ENCODE measurements around the gene TCF7L2.

TCF7L2 gene

DNA sequence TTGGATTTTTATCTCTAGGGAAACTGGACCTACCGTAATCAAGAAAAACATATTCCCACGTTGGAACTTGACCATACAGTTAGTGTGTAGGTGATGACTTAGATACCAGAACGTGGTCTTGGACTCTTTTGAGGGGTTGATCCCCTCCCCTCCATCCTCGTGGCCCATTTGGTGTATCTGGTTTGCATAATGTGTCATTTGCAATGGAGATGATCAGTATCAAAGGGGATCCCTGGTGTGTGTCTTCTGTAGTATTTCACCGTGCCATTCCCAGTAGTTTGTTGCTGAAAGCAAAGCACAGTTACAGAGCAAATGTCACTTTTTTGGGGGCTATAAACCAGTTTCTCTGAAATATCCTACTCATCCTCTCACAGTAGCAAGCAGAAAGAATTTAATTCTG is 217.7 kb downstream of the TCF7L2 start:
- no peak for ATAC-seq

GRCh38 chr10:113168584-113168983 is 218.5 kb downstream of the TCF7L2 start:
- ATAC-seq = no peak
- TF ChIP-seq, protein P1, sequence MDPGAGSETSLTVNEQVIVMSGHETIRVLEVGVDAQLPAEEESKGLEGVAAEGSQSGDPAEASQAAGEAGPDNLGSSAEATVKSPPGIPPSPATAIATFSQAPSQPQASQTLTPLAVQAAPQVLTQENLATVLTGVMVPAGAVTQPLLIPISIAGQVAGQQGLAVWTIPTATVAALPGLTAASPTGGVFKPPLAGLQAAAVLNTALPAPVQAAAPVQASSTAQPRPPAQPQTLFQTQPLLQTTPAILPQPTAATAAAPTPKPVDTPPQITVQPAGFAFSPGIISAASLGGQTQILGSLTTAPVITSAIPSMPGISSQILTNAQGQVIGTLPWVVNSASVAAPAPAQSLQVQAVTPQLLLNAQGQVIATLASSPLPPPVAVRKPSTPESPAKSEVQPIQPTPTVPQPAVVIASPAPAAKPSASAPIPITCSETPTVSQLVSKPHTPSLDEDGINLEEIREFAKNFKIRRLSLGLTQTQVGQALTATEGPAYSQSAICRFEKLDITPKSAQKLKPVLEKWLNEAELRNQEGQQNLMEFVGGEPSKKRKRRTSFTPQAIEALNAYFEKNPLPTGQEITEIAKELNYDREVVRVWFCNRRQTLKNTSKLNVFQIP (CRISPR knock-in tag; IDR thresholded peaks at IDR 0.05; ENCODE audit: borderline replicate concordance, low read depth) = no peak
- TF ChIP-seq RARB (CRISPR knock-in tag; IDR thresholded peaks at IDR 0.05) (no peak), ZFP30 (CRISPR knock-in tag; IDR thresholded peaks at IDR 0.05) (no peak), ARNTL (CRISPR knock-in tag; IDR thresholded peaks at IDR 0.05; ENCODE audit: borderline replicate concordance, low read depth) (no peak), ZNF8 (CRISPR knock-in tag; IDR thresholded peaks at IDR 0.05) (no peak), TSHZ2 (CRISPR knock-in tag; IDR thresholded peaks at IDR 0.05) (no peak)

More for the DNA sequence above, 217.7 kb downstream of the TCF7L2 start:
- peak; percentile 44; the same call in 1 of the 2 replicates for TF ChIP-seq ZNF70 (CRISPR knock-in tag; IDR thresholded peaks at IDR 0.05)
- no peak for TF ChIP-seq SNAI2 (CRISPR knock-in tag; IDR thresholded peaks at IDR 0.05)
- TF ChIP-seq RARB (CRISPR knock-in tag; IDR thresholded peaks at IDR 0.05) = no peak
- TF ChIP-seq, protein P2, sequence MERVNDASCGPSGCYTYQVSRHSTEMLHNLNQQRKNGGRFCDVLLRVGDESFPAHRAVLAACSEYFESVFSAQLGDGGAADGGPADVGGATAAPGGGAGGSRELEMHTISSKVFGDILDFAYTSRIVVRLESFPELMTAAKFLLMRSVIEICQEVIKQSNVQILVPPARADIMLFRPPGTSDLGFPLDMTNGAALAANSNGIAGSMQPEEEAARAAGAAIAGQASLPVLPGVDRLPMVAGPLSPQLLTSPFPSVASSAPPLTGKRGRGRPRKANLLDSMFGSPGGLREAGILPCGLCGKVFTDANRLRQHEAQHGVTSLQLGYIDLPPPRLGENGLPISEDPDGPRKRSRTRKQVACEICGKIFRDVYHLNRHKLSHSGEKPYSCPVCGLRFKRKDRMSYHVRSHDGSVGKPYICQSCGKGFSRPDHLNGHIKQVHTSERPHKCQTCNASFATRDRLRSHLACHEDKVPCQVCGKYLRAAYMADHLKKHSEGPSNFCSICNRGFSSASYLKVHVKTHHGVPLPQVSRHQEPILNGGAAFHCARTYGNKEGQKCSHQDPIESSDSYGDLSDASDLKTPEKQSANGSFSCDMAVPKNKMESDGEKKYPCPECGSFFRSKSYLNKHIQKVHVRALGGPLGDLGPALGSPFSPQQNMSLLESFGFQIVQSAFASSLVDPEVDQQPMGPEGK (CRISPR knock-in tag; IDR thresholded peaks at IDR 0.05; ENCODE audit: borderline replicate concordance) = no peak
- TF ChIP-seq TCF4 (CRISPR knock-in tag; IDR thresholded peaks at IDR 0.05; ENCODE audit: borderline replicate concordance) = peak; percentile 28; the same call in 1 of the 2 replicates
- no peak for TF ChIP-seq BACH2 (CRISPR knock-in tag; IDR thresholded peaks at IDR 0.05; ENCODE audit: borderline replicate concordance)
- TF ChIP-seq, protein P1 (CRISPR knock-in tag; IDR thresholded peaks at IDR 0.05; ENCODE audit: borderline replicate concordance, low read depth) = no peak
- no peak for TF ChIP-seq ARNTL (CRISPR knock-in tag; IDR thresholded peaks at IDR 0.05; ENCODE audit: borderline replicate concordance, low read depth)

- no peak for ATAC-seq
- no peak for TF ChIP-seq BACH2 (CRISPR knock-in tag; IDR thresholded peaks at IDR 0.05; ENCODE audit: borderline replicate concordance)
- TF ChIP-seq, protein P2 (CRISPR knock-in tag; IDR thresholded peaks at IDR 0.05; ENCODE audit: borderline replicate concordance) = no peak
- TF ChIP-seq ARNTL (CRISPR knock-in tag; IDR thresholded peaks at IDR 0.05; ENCODE audit: borderline replicate concordance, low read depth) = no peak
- TF ChIP-seq RARB (CRISPR knock-in tag; IDR thresholded peaks at IDR 0.05) = no peak
- TF ChIP-seq ZNF70 (CRISPR knock-in tag; IDR thresholded peaks at IDR 0.05) = no peak
- TF ChIP-seq TSHZ2 (CRISPR knock-in tag; IDR thresholded peaks at IDR 0.05) = no peak
Observed at GRCh38 chr10:113169111-113169510, 219.1 kb downstream of the TCF7L2 start.

All from SK-N-SH treated with all-trans-retinoic acid at 6 μM for 48 hours (cell line).